ENCODE results near the gene C2CD2L. TPM values are rescaled to one million over a fixed set of nuclear protein-coding genes. Genes with fewer than 3 reads are reported as not detected.

Gene C2CD2L
- total and polyA plus RNA-seq, 2 of the 13 experiments (the other 11 are each of a cell fraction or from before 2014, with no cell fraction given): 3.7 to 5.5 TPM

GRCh38 chr11:119084663-119085436 lies 22.3 kb upstream of the C2CD2L start, which contains the start of gene HMBS (continued):
- TF ChIP-seq ZBTB2 (CRISPR knock-in tag; IDR thresholded peaks at IDR 0.05; ENCODE audit: low read depth) (no peak), BRCA1 (CRISPR knock-in tag; IDR thresholded peaks at IDR 0.05) (0 out of 2 replicates have a peak, but pooled peaks have one; percentile 40), IKZF4 (CRISPR knock-in tag; IDR thresholded peaks at IDR 0.05; ENCODE audit: borderline replicate concordance, low read depth, not compliant biosample characterization) (peak; percentile 82), RERE (CRISPR knock-in tag; IDR thresholded peaks at IDR 0.05; ENCODE audit: low read depth) (no peak), FOXO4 (CRISPR knock-in tag; conservative IDR thresholded peaks at IDR 0.05) (no peak), ZNF776 (CRISPR knock-in tag; IDR thresholded peaks at IDR 0.05) (0 out of 2 replicates have a peak, but pooled peaks have one; percentile 45), ATRX (CRISPR knock-in tag; IDR thresholded peaks at IDR 0.05; ENCODE audit: borderline replicate concordance) (no peak), HNRNPK (IDR thresholded peaks at IDR 0.05; ENCODE audit: low read depth, low read length, poor library complexity, severe bottlenecking) (no peak), ZNF615 (CRISPR knock-in tag; IDR thresholded peaks at IDR 0.05; ENCODE audit: borderline replicate concordance) (no peak), ZNF761 (CRISPR knock-in tag; conservative IDR thresholded peaks at IDR 0.05) (peak; percentile 95), GPN1 (CRISPR knock-in tag; IDR thresholded peaks at IDR 0.05; ENCODE audit: borderline replicate concordance) (no peak), ZNF362 (CRISPR knock-in tag; IDR thresholded peaks at IDR 0.05; ENCODE audit: borderline replicate concordance) (peak; percentile 100), NAIF1 (CRISPR knock-in tag; IDR thresholded peaks at IDR 0.05; ENCODE audit: borderline replicate concordance) (no peak), GTF2F1 (IDR thresholded peaks at IDR 0.05; ENCODE audit: low read length) (no peak)
- TF ChIP-seq, protein P1, sequence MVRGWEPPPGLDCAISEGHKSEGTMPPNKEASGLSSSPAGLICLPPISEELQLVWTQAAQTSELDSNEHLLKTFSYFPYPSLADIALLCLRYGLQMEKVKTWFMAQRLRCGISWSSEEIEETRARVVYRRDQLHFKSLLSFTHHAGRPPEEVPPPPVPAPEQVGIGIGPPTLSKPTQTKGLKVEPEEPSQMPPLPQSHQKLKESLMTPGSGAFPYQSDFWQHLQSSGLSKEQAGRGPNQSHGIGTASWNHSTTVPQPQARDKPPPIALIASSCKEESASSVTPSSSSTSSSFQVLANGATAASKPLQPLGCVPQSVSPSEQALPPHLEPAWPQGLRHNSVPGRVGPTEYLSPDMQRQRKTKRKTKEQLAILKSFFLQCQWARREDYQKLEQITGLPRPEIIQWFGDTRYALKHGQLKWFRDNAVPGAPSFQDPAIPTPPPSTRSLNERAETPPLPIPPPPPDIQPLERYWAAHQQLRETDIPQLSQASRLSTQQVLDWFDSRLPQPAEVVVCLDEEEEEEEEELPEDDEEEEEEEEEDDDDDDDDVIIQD (CRISPR knock-in tag; IDR thresholded peaks at IDR 0.05; ENCODE audit: low read depth): 0 out of 2 replicates have a peak, but pooled peaks have one; percentile 44
- TF ChIP-seq, protein P2, sequence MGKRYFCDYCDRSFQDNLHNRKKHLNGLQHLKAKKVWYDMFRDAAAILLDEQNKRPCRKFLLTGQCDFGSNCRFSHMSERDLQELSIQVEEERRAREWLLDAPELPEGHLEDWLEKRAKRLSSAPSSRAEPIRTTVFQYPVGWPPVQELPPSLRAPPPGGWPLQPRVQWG (CRISPR knock-in tag; IDR thresholded peaks at IDR 0.05; ENCODE audit: borderline replicate concordance, low read depth): no peak

Measured in HepG2 (cell line).